Measurements from ENCODE around the gene KRTAP2-4. TPM values are rescaled to one million over a fixed set of nuclear protein-coding genes. Genes with fewer than 3 reads are reported as not detected.
"Not testable (repeated sequence)": the region's sequence is repeated elsewhere in the genome, so short reads cannot be mapped to it uniquely, and the experiment has no call there.

Gene KRTAP2-4
- total and polyA plus RNA-seq, 2 of the 4 experiments (the other 2 are of a cell fraction), result not detected

DNA sequence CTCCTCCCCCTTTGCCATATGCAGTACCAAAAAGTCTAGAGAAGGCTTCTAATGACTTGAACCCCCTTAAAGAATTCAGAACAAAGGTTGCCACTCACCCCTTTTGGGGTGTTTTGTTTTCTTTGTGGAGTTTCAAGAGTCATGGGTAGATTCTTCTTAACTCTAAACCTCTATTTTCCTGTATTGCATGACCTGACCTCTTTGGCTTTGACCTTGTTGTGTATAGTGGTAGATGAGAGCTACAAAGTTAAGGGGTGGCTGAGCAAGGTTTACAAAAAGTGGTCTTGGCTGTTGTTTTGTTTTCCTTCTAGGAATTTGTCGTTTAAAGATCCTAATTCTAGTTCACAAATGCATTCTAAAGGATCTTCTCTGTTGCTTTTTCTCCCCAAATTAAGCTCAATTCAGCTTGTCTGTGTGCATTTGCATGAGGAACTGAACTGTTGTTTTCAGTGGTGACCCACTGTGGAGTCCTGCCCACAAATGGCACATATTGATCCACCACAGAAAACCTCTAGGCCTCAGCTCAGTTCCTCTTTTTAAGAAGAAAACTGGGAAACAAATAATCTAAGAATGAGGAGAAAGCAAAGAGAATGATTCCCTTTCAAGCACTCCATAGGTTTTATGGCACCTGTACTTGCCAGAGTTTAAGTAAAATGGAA lies 43.2 kb upstream of the KRTAP2-4 start:
- H3K27ac ChIP-seq (ENCODE audit: insufficient read depth, low read length); H2AFZ ChIP-seq (replicated peaks; ENCODE audit: low read length, poor library complexity); CTCF ChIA-PET; H3K36me3 ChIP-seq (ENCODE audit: control insufficient read depth, insufficient read depth, low read length); in situ Hi-C loops (cut with MboI; ENCODE audit: low sequenced_read_pairs); H3K18ac ChIP-seq (ENCODE audit: low read depth, low read length); H4K20me1 ChIP-seq (ENCODE audit: insufficient read depth, low read length); H3K27me3 ChIP-seq (ENCODE audit: control insufficient read depth, insufficient read depth, low read length); H3K9me3 ChIP-seq (ENCODE audit: control insufficient read depth, insufficient read depth, low read length); H2BK5ac ChIP-seq (ENCODE audit: low read depth, low read length, poor library complexity, severe bottlenecking); POLR2A ChIA-PET (ENCODE audit: unreplicated experiment); H3K9me1 ChIP-seq (ENCODE audit: insufficient read depth, low read length); H3K4me1 ChIP-seq (ENCODE audit: control insufficient read depth, insufficient read depth, low read length); H3K4ac ChIP-seq (ENCODE audit: low read depth, low read length); H3K79me1 ChIP-seq (ENCODE audit: low read depth in 1 of 2, low read length in 2 of 2); intact Hi-C loops (cut with micrococcal nuclease); DNase-seq; H3K4me2 ChIP-seq (ENCODE audit: low read depth, low read length); dilution Hi-C loops (cut with HindIII; ENCODE audit: low sequenced_read_pairs, unreplicated experiment); BruUV-seq (replicated peaks); H3K56ac ChIP-seq (ENCODE audit: extremely low read depth, insufficient read depth, low read length); H3K9ac ChIP-seq (ENCODE audit: low read depth, low read length); H3K14ac ChIP-seq (replicated peaks; ENCODE audit: low read depth, low read length); ATAC-seq (ENCODE audit: low read depth); H2AK5ac ChIP-seq (ENCODE audit: low read depth, low read length); H2AK9ac ChIP-seq (replicated peaks; ENCODE audit: low read depth, low read length, poor library complexity); H4K91ac ChIP-seq (ENCODE audit: insufficient read depth, low read depth, low read length); H4K5ac ChIP-seq (ENCODE audit: low read depth, low read length); H3K23ac ChIP-seq (ENCODE audit: low read depth, low read length): not testable (repeated sequence)
- H2BK20ac ChIP-seq (ENCODE audit: low read depth, low read length), result peak overlapping the region; percentile 62; the same call in 1 of the 2 replicates
- peak overlapping the region; percentile 71; the same call in 1 of the 3 replicates for H2BK15ac ChIP-seq (ENCODE audit: low read depth, low read length)
- peak overlapping the region; percentile 16; the same call in 1 of the 2 replicates for H3K4me3 ChIP-seq (ENCODE audit: insufficient read depth, low read depth, low read length)
- no CpG with 5 or more reads among the region's 1 CpG for WGBS, 2 experiments (ENCODE audit: extremely low coverage in 2 of 2, insufficient read length in 1 of 2)
- H4K8ac ChIP-seq (ENCODE audit: low read depth in 2 of 2, low read length in 2 of 2), result peak overlapping the region in 1 of 2 experiments; percentile 4; a peak in 1 of 4 replicates
- H2BK120ac ChIP-seq (ENCODE audit: low read depth, low read length), result peak overlapping the region; percentile 41

Data from IMR-90 (cell line).